NCI-H1436 treated with DMSO at 0.1 percent for 48 hours (cell line): ENCODE data around the gene C1orf122.

ENCODE experiments used
- DNase-seq: peaks from one replicate; lab custom pipeline; 2025; lab: John Stamatoyannopoulos, UW

Gene C1orf122

GRCh38 chr1:37845786-37846185 is 38.2 kb downstream of the C1orf122 start:
- DNase-seq, result no peak

GRCh38 chr1:37846647-37847339 is 39.2 kb downstream of the C1orf122 start:
- DNase-seq, result no peak

GRCh38 chr1:37849480-37849879 is 41.9 kb downstream of the C1orf122 start:
- DNase-seq, result no peak

- DNase-seq, result no peak
These were observed 42.9 kb downstream of the C1orf122 start for GRCh38 chr1:37850352-37850955.

- no peak for DNase-seq
These were observed 43.7 kb downstream of the C1orf122 start for GRCh38 chr1:37851262-37851661.

GRCh38 chr1:37851782-37852210 is 44.2 kb downstream of the C1orf122 start:
- DNase-seq, result no peak

- no peak for DNase-seq
These were observed 45.6 kb downstream of the C1orf122 start for GRCh38 chr1:37853157-37853556.

- DNase-seq, result no peak
These were observed 46.8 kb downstream of the C1orf122 start for GRCh38 chr1:37854406-37854805.
